SK-N-SH treated with all-trans-retinoic acid at 6 μM for 48 hours (cell line): ENCODE data around the gene GRIA1.

Source experiments
- BACH2 ChIP-seq: fragments of 250-450 bp; sonication (Bioruptor Pico); IDR thresholded peaks from 2 replicates; pipeline ENCODE4 v1.9.0; 2021; ENCODE audit warnings: mild to moderate bottlenecking, borderline replicate concordance
- OSR1 ChIP-seq: fragments of 250-450 bp; sonication (Bioruptor Pico); IDR thresholded peaks from 2 replicates; pipeline ENCODE4 v1.8.0; 2022; ENCODE audit warnings: moderate library complexity, mild to moderate bottlenecking, inconsistent platforms
- TCF4 ChIP-seq: fragments of 250-450 bp; sonication (Bioruptor Pico); IDR thresholded peaks from 2 replicates; pipeline ENCODE4 v1.8.0; 2021; ENCODE audit warnings: mild to moderate bottlenecking, moderate library complexity, borderline replicate concordance
- ZC3H10 ChIP-seq: fragments of 250-450 bp; sonication (Bioruptor Pico); IDR thresholded peaks from 2 replicates; pipeline ENCODE4 v1.5.1; 2021; ENCODE audit warnings: mild to moderate bottlenecking, moderate library complexity
- ZFP3 ChIP-seq: fragments of 250-450 bp; sonication (Bioruptor Pico); IDR thresholded peaks from 2 replicates; pipeline ENCODE4 v1.5.0; 2020; ENCODE audit warnings: mild to moderate bottlenecking, moderate library complexity
- ZNF70 ChIP-seq: fragments of 450-650 bp; formaldehyde crosslinking; IDR thresholded peaks from 2 replicates; pipeline ENCODE4 v1.5.0; 2020; ENCODE audit warnings: mild to moderate bottlenecking, moderate library complexity
- ZNF8 ChIP-seq: fragments of 450-650 bp; formaldehyde crosslinking; IDR thresholded peaks from 2 replicates; pipeline ENCODE4 v1.5.0; 2020; ENCODE audit warnings: mild to moderate bottlenecking, moderate library complexity
- TF ChIP-seq, protein P1 (sequence below): fragments of 250-450 bp; sonication (Bioruptor Pico); IDR thresholded peaks from 2 replicates; pipeline ENCODE4 v1.5.1; 2021; ENCODE audit warnings: mild to moderate bottlenecking, moderate library complexity
- TF ChIP-seq, protein P2 (sequence below): fragments of 250-450 bp; sonication (Bioruptor Pico); IDR thresholded peaks from 2 replicates; pipeline ENCODE4 v1.8.0; 2020; ENCODE audit warnings: mild to moderate bottlenecking, moderate library complexity, borderline replicate concordance

DNA sequence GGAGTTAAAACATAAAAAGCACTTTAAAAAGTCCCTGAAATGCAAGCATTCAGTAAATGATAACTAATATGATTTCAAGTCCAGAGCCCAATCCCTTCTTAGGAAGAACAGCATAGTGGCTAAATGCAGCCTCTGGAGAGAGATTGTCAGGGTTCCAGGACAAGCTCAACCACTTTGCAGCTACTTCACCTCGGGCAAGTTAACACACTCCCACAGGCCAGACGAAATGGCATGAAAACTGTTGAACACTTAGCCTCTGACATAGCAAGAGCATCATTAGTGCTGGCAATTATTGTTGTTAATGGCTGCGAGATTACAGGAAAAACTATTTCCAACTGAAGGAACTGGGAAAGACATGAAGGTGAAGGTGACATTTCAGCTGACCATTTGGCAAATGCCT, 205.8 kb downstream of the GRIA1 start:
- TF ChIP-seq ZFP3 (CRISPR knock-in tag): no peak
- TF ChIP-seq, protein P1, sequence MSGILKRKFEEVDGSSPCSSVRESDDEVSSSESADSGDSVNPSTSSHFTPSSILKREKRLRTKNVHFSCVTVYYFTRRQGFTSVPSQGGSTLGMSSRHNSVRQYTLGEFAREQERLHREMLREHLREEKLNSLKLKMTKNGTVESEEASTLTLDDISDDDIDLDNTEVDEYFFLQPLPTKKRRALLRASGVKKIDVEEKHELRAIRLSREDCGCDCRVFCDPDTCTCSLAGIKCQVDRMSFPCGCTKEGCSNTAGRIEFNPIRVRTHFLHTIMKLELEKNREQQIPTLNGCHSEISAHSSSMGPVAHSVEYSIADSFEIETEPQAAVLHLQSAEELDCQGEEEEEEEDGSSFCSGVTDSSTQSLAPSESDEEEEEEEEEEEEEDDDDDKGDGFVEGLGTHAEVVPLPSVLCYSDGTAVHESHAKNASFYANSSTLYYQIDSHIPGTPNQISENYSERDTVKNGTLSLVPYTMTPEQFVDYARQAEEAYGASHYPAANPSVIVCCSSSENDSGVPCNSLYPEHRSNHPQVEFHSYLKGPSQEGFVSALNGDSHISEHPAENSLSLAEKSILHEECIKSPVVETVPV: no peak
- TF ChIP-seq ZNF8: no peak
- TF ChIP-seq, protein P2, sequence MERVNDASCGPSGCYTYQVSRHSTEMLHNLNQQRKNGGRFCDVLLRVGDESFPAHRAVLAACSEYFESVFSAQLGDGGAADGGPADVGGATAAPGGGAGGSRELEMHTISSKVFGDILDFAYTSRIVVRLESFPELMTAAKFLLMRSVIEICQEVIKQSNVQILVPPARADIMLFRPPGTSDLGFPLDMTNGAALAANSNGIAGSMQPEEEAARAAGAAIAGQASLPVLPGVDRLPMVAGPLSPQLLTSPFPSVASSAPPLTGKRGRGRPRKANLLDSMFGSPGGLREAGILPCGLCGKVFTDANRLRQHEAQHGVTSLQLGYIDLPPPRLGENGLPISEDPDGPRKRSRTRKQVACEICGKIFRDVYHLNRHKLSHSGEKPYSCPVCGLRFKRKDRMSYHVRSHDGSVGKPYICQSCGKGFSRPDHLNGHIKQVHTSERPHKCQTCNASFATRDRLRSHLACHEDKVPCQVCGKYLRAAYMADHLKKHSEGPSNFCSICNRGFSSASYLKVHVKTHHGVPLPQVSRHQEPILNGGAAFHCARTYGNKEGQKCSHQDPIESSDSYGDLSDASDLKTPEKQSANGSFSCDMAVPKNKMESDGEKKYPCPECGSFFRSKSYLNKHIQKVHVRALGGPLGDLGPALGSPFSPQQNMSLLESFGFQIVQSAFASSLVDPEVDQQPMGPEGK (CRISPR knock-in tag): no peak
- TF ChIP-seq OSR1 (CRISPR knock-in tag): no peak
- no peak for TF ChIP-seq TCF4 (CRISPR knock-in tag)
- no peak for TF ChIP-seq ZC3H10 (CRISPR knock-in tag)
- no peak for TF ChIP-seq BACH2 (CRISPR knock-in tag)
- TF ChIP-seq ZNF70: no peak
